GM12891 (cell line): ENCODE results near the gene ZDHHC11.
"Not testable (repeated sequence)": the region's sequence is repeated elsewhere in the genome, so short reads cannot be mapped to it uniquely, and the experiment has no call there.

ENCODE experiments used
- POLR2A ChIP-seq: IDR thresholded peaks from 2 replicates; pipeline ENCODE4 v1.6.1; 2011; ENCODE audit warnings: low read depth, low read length, control low read depth
- POLR2AphosphoS5 ChIP-seq: IDR thresholded peaks from 2 replicates; pipeline ENCODE4 v1.6.1; 2011; ENCODE audit warnings: low read depth, low read length, control low read depth
- TAF1 ChIP-seq: IDR thresholded peaks from 2 replicates; pipeline ENCODE4 v1.6.1; 2011; ENCODE audit warnings: low read depth, low read length, control low read depth

- not testable (repeated sequence) for TF ChIP-seq POLR2A, POLR2AphosphoS5, TAF1
Observed at GRCh38 chr5:785181-785705, 65.5 kb downstream of the ZDHHC11 start.
